ENCODE results near the gene PATJ. TPM values are rescaled to one million over a fixed set of nuclear protein-coding genes. Genes with fewer than 3 reads are reported as not detected.

PATJ gene
- total and polyA plus RNA-seq, 2 donors (not counting 3 experiments of a cell fraction or from before 2014, with no cell fraction given) = 1.1 to 3.0 TPM

GRCh38 chr1:61887931-61888564, 145.8 kb downstream of the PATJ start:
- CTCF ChIA-PET = no interaction called here
- intact Hi-C loops (cut with micrococcal nuclease) = no loop called here
- Histone ChIP-seq H3K36me3 (ENCODE audit: control insufficient read depth in 2 of 2, extremely low read depth in 1 of 2, insufficient read depth in 2 of 2, low read length in 2 of 2) (no peaks in the 10 kb centered on the region), H3K9me1 (replicated peaks; ENCODE audit: control insufficient read depth, extremely low read depth, insufficient read depth, low read length) (no peaks in the 10 kb centered on the region), H3K4me3 (replicated peaks in 1 of 3; ENCODE audit: insufficient read depth in 1 of 3, low read depth in 1 of 3, low read length in 3 of 3) (no peak overlapping the region), H3K9me3 (replicated peaks; ENCODE audit: control insufficient read depth, insufficient read depth, low read length) (no peaks in the 10 kb centered on the region), H3K79me2 (ENCODE audit: control insufficient read depth, insufficient read depth, low read length) (no peaks in the 10 kb centered on the region), H3K9ac (replicated peaks; ENCODE audit: extremely low read depth, insufficient read depth, low read length) (no peak overlapping the region), H3K4me1 (ENCODE audit: control insufficient read depth, extremely low read depth, insufficient read depth, low read length) (no peaks in the 10 kb centered on the region), H3K27me3 (ENCODE audit: control insufficient read depth in 2 of 2, insufficient read depth in 2 of 2, low read length in 2 of 2) (no peaks in the 10 kb centered on the region), H3K4me2 (ENCODE audit: insufficient read depth, low read length) (no peak overlapping the region), H2AFZ (ENCODE audit: low read depth, low read length) (no peak overlapping the region), H3K27ac (ENCODE audit: insufficient read depth, low read depth, low read length) (no peak overlapping the region), H4K20me1 (replicated peaks; ENCODE audit: control insufficient read depth, extremely low read depth, insufficient read depth, low read length) (no peaks in the 10 kb centered on the region)
- DNase-seq (ENCODE audit: low read depth, low spot score) = no peak
- TF ChIP-seq, protein P1, sequence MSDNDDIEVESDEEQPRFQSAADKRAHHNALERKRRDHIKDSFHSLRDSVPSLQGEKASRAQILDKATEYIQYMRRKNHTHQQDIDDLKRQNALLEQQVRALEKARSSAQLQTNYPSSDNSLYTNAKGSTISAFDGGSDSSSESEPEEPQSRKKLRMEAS (IDR thresholded peaks at IDR 0.05; ENCODE audit: insufficient read depth, insufficient read length) = no peak
- TF ChIP-seq EZH2 (IDR thresholded peaks at IDR 0.05; ENCODE audit: borderline replicate concordance, low read depth, low read length, severe bottlenecking) (no peak), POLR2AphosphoS5 (IDR thresholded peaks at IDR 0.05; ENCODE audit: insufficient read depth, low read depth, low read length) (no peak), POLR2A (IDR thresholded peaks at IDR 0.05; ENCODE audit: low read depth, low read length) (no peak), FOS (IDR thresholded peaks at IDR 0.05; ENCODE audit: borderline replicate concordance, insufficient read depth, low read length) (no peak), GATA2 (IDR thresholded peaks at IDR 0.05; ENCODE audit: insufficient read depth, insufficient read length, low read depth, low read length) (no peak), MYC (IDR thresholded peaks at IDR 0.05; ENCODE audit: low read depth, low read length) (no peak)
- POLR2A ChIA-PET = no interaction called here
- no peak for FAIRE-seq
- no TSS peak for BruUV-seq (replicated peaks)
- dilution Hi-C loops (cut with MboI; ENCODE audit: extremely low pct_ligation_motif_present, low sequenced_read_pairs) = no loop called here

GRCh38 chr1:61888808-61889207, 146.5 kb downstream of the PATJ start:
- dilution Hi-C loops (cut with MboI; ENCODE audit: extremely low pct_ligation_motif_present, low sequenced_read_pairs) (no loop called here), intact Hi-C loops (cut with micrococcal nuclease) (no loop called here)
- Histone ChIP-seq H2AFZ (ENCODE audit: low read depth, low read length) (no peak overlapping the region), H3K4me3 (replicated peaks in 1 of 3; ENCODE audit: insufficient read depth in 1 of 3, low read depth in 1 of 3, low read length in 3 of 3) (no peak overlapping the region), H3K4me2 (ENCODE audit: insufficient read depth, low read length) (no peak overlapping the region), H3K79me2 (ENCODE audit: control insufficient read depth, insufficient read depth, low read length) (no peaks in the 10 kb centered on the region), H3K9me3 (replicated peaks; ENCODE audit: control insufficient read depth, insufficient read depth, low read length) (no peaks in the 10 kb centered on the region), H3K9ac (replicated peaks; ENCODE audit: extremely low read depth, insufficient read depth, low read length) (no peak overlapping the region), H3K36me3 (ENCODE audit: control insufficient read depth in 2 of 2, extremely low read depth in 1 of 2, insufficient read depth in 2 of 2, low read length in 2 of 2) (no peaks in the 10 kb centered on the region), H4K20me1 (replicated peaks; ENCODE audit: control insufficient read depth, extremely low read depth, insufficient read depth, low read length) (no peaks in the 10 kb centered on the region), H3K27ac (ENCODE audit: insufficient read depth, low read depth, low read length) (no peak overlapping the region), H3K4me1 (ENCODE audit: control insufficient read depth, extremely low read depth, insufficient read depth, low read length) (no peaks in the 10 kb centered on the region), H3K9me1 (replicated peaks; ENCODE audit: control insufficient read depth, extremely low read depth, insufficient read depth, low read length) (no peaks in the 10 kb centered on the region), H3K27me3 (ENCODE audit: control insufficient read depth in 2 of 2, insufficient read depth in 2 of 2, low read length in 2 of 2) (no peaks in the 10 kb centered on the region)
- BruUV-seq (replicated peaks) = no TSS peak
- CTCF ChIA-PET = no interaction called here
- no peak for TF ChIP-seq MYC (IDR thresholded peaks at IDR 0.05; ENCODE audit: low read depth, low read length)
- TF ChIP-seq FOS (IDR thresholded peaks at IDR 0.05; ENCODE audit: borderline replicate concordance, insufficient read depth, low read length) = no peak
- TF ChIP-seq, protein P2, sequence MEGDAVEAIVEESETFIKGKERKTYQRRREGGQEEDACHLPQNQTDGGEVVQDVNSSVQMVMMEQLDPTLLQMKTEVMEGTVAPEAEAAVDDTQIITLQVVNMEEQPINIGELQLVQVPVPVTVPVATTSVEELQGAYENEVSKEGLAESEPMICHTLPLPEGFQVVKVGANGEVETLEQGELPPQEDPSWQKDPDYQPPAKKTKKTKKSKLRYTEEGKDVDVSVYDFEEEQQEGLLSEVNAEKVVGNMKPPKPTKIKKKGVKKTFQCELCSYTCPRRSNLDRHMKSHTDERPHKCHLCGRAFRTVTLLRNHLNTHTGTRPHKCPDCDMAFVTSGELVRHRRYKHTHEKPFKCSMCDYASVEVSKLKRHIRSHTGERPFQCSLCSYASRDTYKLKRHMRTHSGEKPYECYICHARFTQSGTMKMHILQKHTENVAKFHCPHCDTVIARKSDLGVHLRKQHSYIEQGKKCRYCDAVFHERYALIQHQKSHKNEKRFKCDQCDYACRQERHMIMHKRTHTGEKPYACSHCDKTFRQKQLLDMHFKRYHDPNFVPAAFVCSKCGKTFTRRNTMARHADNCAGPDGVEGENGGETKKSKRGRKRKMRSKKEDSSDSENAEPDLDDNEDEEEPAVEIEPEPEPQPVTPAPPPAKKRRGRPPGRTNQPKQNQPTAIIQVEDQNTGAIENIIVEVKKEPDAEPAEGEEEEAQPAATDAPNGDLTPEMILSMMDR (IDR thresholded peaks at IDR 0.05; ENCODE audit: extremely low read depth in 1 of 2, insufficient read depth in 1 of 2, low read depth in 1 of 2, low read length in 2 of 2) = no peak
- TF ChIP-seq EZH2 (IDR thresholded peaks at IDR 0.05; ENCODE audit: borderline replicate concordance, low read depth, low read length, severe bottlenecking) = no peak
- no peak for TF ChIP-seq GATA2 (IDR thresholded peaks at IDR 0.05; ENCODE audit: insufficient read depth, insufficient read length, low read depth, low read length)
- TF ChIP-seq JUN (IDR thresholded peaks at IDR 0.05; ENCODE audit: borderline replicate concordance, insufficient read depth, insufficient read length, low read depth) = no peak
- TF ChIP-seq, protein P1 (IDR thresholded peaks at IDR 0.05; ENCODE audit: insufficient read depth, insufficient read length) = no peak
- no peak for TF ChIP-seq POLR2A (IDR thresholded peaks at IDR 0.05; ENCODE audit: low read depth, low read length)
- no peak for TF ChIP-seq POLR2AphosphoS5 (IDR thresholded peaks at IDR 0.05; ENCODE audit: insufficient read depth, low read depth, low read length)
- FAIRE-seq (no peak), DNase-seq (ENCODE audit: low read depth, low spot score) (no peak)
- POLR2A ChIA-PET = no interaction called here

Measured in endothelial cell of umbilical vein (primary cell).